Measurements from ENCODE around the gene TDRD3. TPM values are rescaled to one million over a fixed set of nuclear protein-coding genes. Genes with fewer than 3 reads are reported as not detected.

Gene TDRD3
- total and polyA plus RNA-seq, 4 donors, result 3.6 to 15.8 (median 6.2) TPM

DNA sequence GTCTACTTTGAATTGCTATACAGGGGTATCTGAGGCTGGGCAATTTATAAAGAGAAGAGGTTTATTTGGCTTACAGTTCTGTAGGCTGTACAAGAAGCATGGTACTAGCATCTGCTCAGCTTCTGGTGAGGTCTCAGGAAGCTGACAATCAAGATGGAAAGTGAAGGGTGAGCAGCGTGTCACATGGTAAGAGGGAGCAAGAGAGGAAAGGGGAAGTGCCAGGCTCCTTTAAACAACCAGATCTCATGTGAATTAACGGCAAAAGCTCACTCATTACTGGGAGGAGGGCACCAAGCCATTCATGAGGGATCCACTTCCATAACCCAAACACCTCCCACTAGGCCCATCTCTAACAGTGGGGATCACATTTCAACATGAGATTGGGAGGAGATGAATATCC, 222.4 kb downstream of the TDRD3 start:
- Histone ChIP-seq H3K4me1 (ENCODE audit: control insufficient read depth in 4 of 4, insufficient read depth in 4 of 4, low read length in 3 of 4) (no peaks in the 10 kb centered on the region), H3K27ac (ENCODE audit: low read depth in 1 of 2, low read length in 2 of 2) (no peak overlapping the region), H3K9me3 (ENCODE audit: control insufficient read depth in 4 of 4, low read length in 3 of 4) (no peaks in the 10 kb centered on the region), H3K9ac (ENCODE audit: low read depth in 1 of 2, low read length in 2 of 2) (no peak overlapping the region), H3K36me3 (ENCODE audit: control insufficient read depth in 4 of 4, insufficient read depth in 3 of 4, low read depth in 1 of 4, low read length in 3 of 4) (no peaks in the 10 kb centered on the region), H3K4me3 (ENCODE audit: low read depth in 1 of 3, low read length in 3 of 3) (no peak overlapping the region), H3K27me3 (ENCODE audit: control insufficient read depth in 4 of 4, insufficient read depth in 4 of 4, low read length in 3 of 4) (peaks cover 0 to 3% (median under 1%) of the 10 kb centered on the region in 4 donors)
- TF ChIP-seq, protein P1, sequence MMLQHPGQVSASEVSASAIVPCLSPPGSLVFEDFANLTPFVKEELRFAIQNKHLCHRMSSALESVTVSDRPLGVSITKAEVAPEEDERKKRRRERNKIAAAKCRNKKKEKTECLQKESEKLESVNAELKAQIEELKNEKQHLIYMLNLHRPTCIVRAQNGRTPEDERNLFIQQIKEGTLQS (IDR thresholded peaks at IDR 0.05), result no peak
- TF ChIP-seq RXRA (IDR thresholded peaks at IDR 0.05), result no peak
- TF ChIP-seq JUND (IDR thresholded peaks at IDR 0.05), result no peak
- TF ChIP-seq, protein P2, sequence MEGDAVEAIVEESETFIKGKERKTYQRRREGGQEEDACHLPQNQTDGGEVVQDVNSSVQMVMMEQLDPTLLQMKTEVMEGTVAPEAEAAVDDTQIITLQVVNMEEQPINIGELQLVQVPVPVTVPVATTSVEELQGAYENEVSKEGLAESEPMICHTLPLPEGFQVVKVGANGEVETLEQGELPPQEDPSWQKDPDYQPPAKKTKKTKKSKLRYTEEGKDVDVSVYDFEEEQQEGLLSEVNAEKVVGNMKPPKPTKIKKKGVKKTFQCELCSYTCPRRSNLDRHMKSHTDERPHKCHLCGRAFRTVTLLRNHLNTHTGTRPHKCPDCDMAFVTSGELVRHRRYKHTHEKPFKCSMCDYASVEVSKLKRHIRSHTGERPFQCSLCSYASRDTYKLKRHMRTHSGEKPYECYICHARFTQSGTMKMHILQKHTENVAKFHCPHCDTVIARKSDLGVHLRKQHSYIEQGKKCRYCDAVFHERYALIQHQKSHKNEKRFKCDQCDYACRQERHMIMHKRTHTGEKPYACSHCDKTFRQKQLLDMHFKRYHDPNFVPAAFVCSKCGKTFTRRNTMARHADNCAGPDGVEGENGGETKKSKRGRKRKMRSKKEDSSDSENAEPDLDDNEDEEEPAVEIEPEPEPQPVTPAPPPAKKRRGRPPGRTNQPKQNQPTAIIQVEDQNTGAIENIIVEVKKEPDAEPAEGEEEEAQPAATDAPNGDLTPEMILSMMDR (IDR thresholded peaks at IDR 0.05; ENCODE audit: low read depth, low read length, missing input control), result no peak
- no peak for TF ChIP-seq SP1 (IDR thresholded peaks at IDR 0.05)
- no peak for TF ChIP-seq HNF4A (conservative IDR thresholded peaks at IDR 0.05)
- TF ChIP-seq HNF4G (IDR thresholded peaks at IDR 0.05), result no peak
- no peak for TF ChIP-seq EGR1 (IDR thresholded peaks at IDR 0.05; ENCODE audit: low read depth in 2 of 2)
- no peak for TF ChIP-seq GABPA (IDR thresholded peaks at IDR 0.05 in 1 of 2, conservative IDR thresholded peaks at IDR 0.05 in 1 of 2)
- TF ChIP-seq FOXA2 (IDR thresholded peaks at IDR 0.05), result no peak
- TF ChIP-seq NR2F2 (IDR thresholded peaks at IDR 0.05), result no peak
- TF ChIP-seq RAD21 (IDR thresholded peaks at IDR 0.05), result no peak
- 79% methylated on average over 2 of the region's 2 CpGs for WGBS
- no peak for DNase-seq (ENCODE audit: low spot score)

DNA sequence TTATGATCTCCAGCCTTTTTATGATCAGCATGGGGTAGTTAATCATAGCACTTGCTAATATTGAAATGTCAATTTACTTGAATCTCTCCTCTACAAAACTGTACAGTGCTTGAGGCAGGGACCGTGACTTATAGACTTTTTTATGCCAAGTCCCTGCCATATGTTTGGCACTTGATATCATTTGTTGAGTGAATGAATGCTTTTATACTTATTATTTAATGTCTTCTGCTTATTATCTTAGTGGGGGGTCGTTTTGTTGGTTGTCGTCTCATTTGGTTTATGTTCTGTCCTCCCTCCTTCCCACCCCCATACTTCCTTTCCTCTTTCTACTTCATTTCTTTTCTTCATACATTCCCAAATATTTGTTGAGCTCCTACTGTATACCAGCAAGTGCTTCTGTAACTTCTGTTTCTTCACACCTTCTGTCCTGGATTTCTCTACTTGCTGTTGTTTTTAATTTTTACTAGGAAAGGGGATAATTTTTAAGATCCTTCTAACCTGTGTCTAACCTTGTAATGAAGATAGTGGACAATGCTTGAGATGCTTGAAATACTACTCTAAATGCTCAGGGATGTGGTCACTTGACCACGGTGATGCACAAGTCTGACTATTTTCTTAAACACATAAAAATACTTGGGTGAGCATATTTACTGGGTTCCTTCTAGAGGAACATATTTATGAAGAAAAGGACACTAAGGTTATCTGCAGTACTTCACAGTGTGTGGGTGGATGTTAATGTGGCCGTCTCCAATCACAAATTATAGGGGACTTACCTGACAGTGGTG, 223.8 kb downstream of the TDRD3 start:
- WGBS, result 68% methylated on average over 5 of the region's 5 CpGs
- TF ChIP-seq FOXA2 (IDR thresholded peaks at IDR 0.05) (no peak), JUND (IDR thresholded peaks at IDR 0.05) (no peak), TAF1 (conservative IDR thresholded peaks at IDR 0.05) (no peak), HNF4G (IDR thresholded peaks at IDR 0.05) (no peak), HNF4A (conservative IDR thresholded peaks at IDR 0.05) (no peak), SP1 (IDR thresholded peaks at IDR 0.05) (no peak)
- TF ChIP-seq, protein P3, sequence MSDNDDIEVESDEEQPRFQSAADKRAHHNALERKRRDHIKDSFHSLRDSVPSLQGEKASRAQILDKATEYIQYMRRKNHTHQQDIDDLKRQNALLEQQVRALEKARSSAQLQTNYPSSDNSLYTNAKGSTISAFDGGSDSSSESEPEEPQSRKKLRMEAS (IDR thresholded peaks at IDR 0.05), result no peak
- H3K4me1 ChIP-seq (ENCODE audit: control insufficient read depth in 4 of 4, insufficient read depth in 4 of 4, low read length in 3 of 4), result no peaks in the 10 kb centered on the region
- no peak overlapping the region for H3K27ac ChIP-seq (ENCODE audit: low read depth in 1 of 2, low read length in 2 of 2)
- no peak overlapping the region for H3K9ac ChIP-seq (ENCODE audit: low read depth in 1 of 2, low read length in 2 of 2)
- no peaks in the 10 kb centered on the region for H3K9me3 ChIP-seq (ENCODE audit: control insufficient read depth in 4 of 4, low read length in 3 of 4)
- H3K36me3 ChIP-seq (ENCODE audit: control insufficient read depth in 4 of 4, insufficient read depth in 3 of 4, low read depth in 1 of 4, low read length in 3 of 4), result no peaks in the 10 kb centered on the region
- peaks cover 0 to 3% (median under 1%) of the 10 kb centered on the region in 4 donors for H3K27me3 ChIP-seq (ENCODE audit: control insufficient read depth in 4 of 4, insufficient read depth in 4 of 4, low read length in 3 of 4)
- H3K4me3 ChIP-seq (ENCODE audit: low read depth in 1 of 3, low read length in 3 of 3), result no peak overlapping the region
- DNase-seq (ENCODE audit: low spot score), result no peak

DNA sequence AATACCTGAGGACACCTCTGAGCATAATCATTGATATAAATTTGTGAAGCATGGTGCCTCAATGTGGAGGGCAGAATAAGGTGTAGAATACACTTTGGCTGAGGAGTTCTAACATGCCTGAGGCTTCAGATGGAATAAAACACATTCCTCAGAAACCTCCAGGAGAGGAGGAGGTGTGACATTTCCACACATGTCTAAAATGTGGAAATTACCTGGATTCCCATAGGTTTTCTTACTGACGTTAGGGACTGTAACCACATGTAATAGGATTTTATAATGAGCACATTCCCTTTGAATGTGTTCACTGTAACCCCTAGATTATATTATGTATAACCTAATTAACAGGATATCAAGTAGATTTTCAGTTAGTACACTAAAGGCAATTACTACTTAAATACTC, 226.1 kb downstream of the TDRD3 start:
- Histone ChIP-seq H3K9ac (ENCODE audit: low read depth in 1 of 2, low read length in 2 of 2) (no peak overlapping the region), H3K27ac (ENCODE audit: low read depth in 1 of 2, low read length in 2 of 2) (no peak overlapping the region), H3K27me3 (ENCODE audit: control insufficient read depth in 4 of 4, insufficient read depth in 4 of 4, low read length in 3 of 4) (peaks cover 0 to 7% (median under 1%) of the 10 kb centered on the region in 4 donors), H3K36me3 (ENCODE audit: control insufficient read depth in 4 of 4, insufficient read depth in 3 of 4, low read depth in 1 of 4, low read length in 3 of 4) (no peaks in the 10 kb centered on the region), H3K4me3 (ENCODE audit: low read depth in 1 of 3, low read length in 3 of 3) (no peak overlapping the region), H3K4me1 (ENCODE audit: control insufficient read depth in 4 of 4, insufficient read depth in 4 of 4, low read length in 3 of 4) (no peaks in the 10 kb centered on the region), H3K9me3 (ENCODE audit: control insufficient read depth in 4 of 4, low read length in 3 of 4) (no peaks in the 10 kb centered on the region)
- WGBS, result 59% methylated on average over 1 of the region's 1 CpG
- no peak for DNase-seq (ENCODE audit: low spot score)
- no peak for TF ChIP-seq HNF4G (IDR thresholded peaks at IDR 0.05)

Small RNA genes within 50 kb of the gene (small RNA-seq; reads per million reads assigned to genes)
- not detected for gene RNA5SP31

Other genes starting within 250 kb of the TDRD3 start
- 10 to 100 TPM in 1 of 2 donors, under 1 TPM in 1; 0.08 to 11.1 TPM for gene DIAPH3, start 233.3 kb upstream of the TDRD3 start, total RNA-seq
- gene DIAPH3, start 233.3 kb upstream of the TDRD3 start, polyA plus RNA-seq, result under 1 TPM; 0.22 to 0.31 TPM

Measured in liver (tissue), 10 donors.